Hepatocyte (in vitro differentiated cells): ENCODE results near the gene ART1. TPM values are rescaled to one million over a fixed set of nuclear protein-coding genes. Genes with fewer than 3 reads are reported as not detected.

Source experiments
- DNase-seq: peaks from one replicate; pipeline ENCODE4 v3.0.0-alpha.2; 2016; ENCODE audit warnings: low spot score
- H2AFZ ChIP-seq: fragments of 200-600 bp; sonication (generic); 2 replicates; pipeline ENCODE4 v1.6.0; 2016; ENCODE audit warnings: antibody characterized with exemption, mild to moderate bottlenecking
- H3K27ac ChIP-seq: fragments of 200-600 bp; sonication (generic); 2 replicates; pipeline ENCODE4 v1.5.1; 2016; ENCODE audit warnings: mild to moderate bottlenecking
- H3K27me3 ChIP-seq: fragments of 200-600 bp; sonication (generic); 2 replicates; pipeline ENCODE4 v1.6.1; 2016
- H3K36me3 ChIP-seq: fragments of 200-600 bp; sonication (generic); replicated peaks from 2 replicates; pipeline ENCODE4 v1.5.1; 2016; ENCODE audit warnings: low read depth; ENCODE audit not compliant: insufficient read depth
- H3K4me1 ChIP-seq: fragments of 200-600 bp; sonication (generic); 2 replicates; pipeline ENCODE4 v1.5.1; 2016; ENCODE audit warnings: mild to moderate bottlenecking, moderate library complexity; ENCODE audit not compliant: insufficient read depth
- H3K4me2 ChIP-seq: fragments of 200-600 bp; sonication (generic); 2 replicates; pipeline ENCODE4 v1.6.0; 2016
- H3K4me3 ChIP-seq: fragments of 200-600 bp; sonication (generic); 2 replicates; pipeline ENCODE4 v1.5.1; 2016; ENCODE audit warnings: mild to moderate bottlenecking
- H3K79me2 ChIP-seq: fragments of 200-600 bp; sonication (generic); 2 replicates; pipeline ENCODE4 v1.6.0; 2017; ENCODE audit warnings: mild to moderate bottlenecking
- H3K9me2 ChIP-seq: fragments of 200-600 bp; sonication (generic); replicated peaks from 2 replicates; pipeline ENCODE4 v1.6.0; 2017; ENCODE audit warnings: mild to moderate bottlenecking; ENCODE audit not compliant: insufficient read depth
- H3K9me3 ChIP-seq: fragments of 200-600 bp; sonication (generic); 2 replicates; pipeline ENCODE4 v1.5.1; 2016; ENCODE audit warnings: low read depth, mild to moderate bottlenecking
- H4K20me1 ChIP-seq: fragments of 200-600 bp; sonication (generic); 2 replicates; pipeline ENCODE4 v1.6.0; 2016; ENCODE audit warnings: mild to moderate bottlenecking; ENCODE audit not compliant: insufficient read depth, poor library complexity, severe bottlenecking
- CTCF ChIP-seq: fragments of 200-600 bp; sonication (generic); IDR thresholded peaks from 2 replicates; pipeline ENCODE4 v1.5.1; 2016; ENCODE audit warnings: antibody characterized with exemption, mild to moderate bottlenecking; ENCODE audit not compliant: poor library complexity
- EZH2 ChIP-seq: fragments of 200-600 bp; sonication (generic); IDR thresholded peaks from 2 replicates; pipeline ENCODE4 v1.6.1; 2016; ENCODE audit warnings: antibody characterized with exemption, mild to moderate bottlenecking, borderline replicate concordance
- EZH2phosphoT487 ChIP-seq: fragments of 200-600 bp; sonication (generic); IDR thresholded peaks from one replicate; pipeline ENCODE4 v1.6.1; 2018; ENCODE audit warnings: antibody characterized with exemption, mild to moderate bottlenecking, low read depth, moderate library complexity; ENCODE audit not compliant: unreplicated experiment, severe bottlenecking
- WGBS: methylation state at CpG from one replicate; pipeline ENCODE4 v1.1.6; 2016; ENCODE audit warnings: low lambda C conversion rate; ENCODE audit errors: missing lambda C conversion rate; 5-methylcytosine and 5-hydroxymethylcytosine counted together
- polyA plus RNA-seq: library from polyadenylated mRNA; unstranded; fragments of >200 nt; fragmentation: Nextera tagmentation; extraction: Ambion mirVana; gene quantifications from 2 replicates; pipeline ENCODE4 v1.2.1, GENCODE V29; 2016
- total RNA-seq: library from RNA; depleted of rRNA; stranded (reverse); fragments of >200 nt; gene quantifications from 2 replicates; pipeline ENCODE4 v1.2.3, GENCODE V29; 2014

ART1 gene
- total and polyA plus RNA-seq, 2 experiments from 2014 or later = not detected

- 86% methylated on average over 2 of the region's 2 CpGs for WGBS
- H3K27ac ChIP-seq = no peak overlapping the region
- TF ChIP-seq CTCF = no peak
- no peak for TF ChIP-seq EZH2phosphoT487
- TF ChIP-seq EZH2 = no peak
- H3K4me1 ChIP-seq = no peaks in the 10 kb centered on the region
- DNase-seq = no peak
- no peaks in the 10 kb centered on the region for H3K9me3 ChIP-seq
- no peaks in the 10 kb centered on the region for H3K9me2 ChIP-seq
- H3K4me3 ChIP-seq = no peak overlapping the region
- H3K27me3 ChIP-seq = no peaks in the 10 kb centered on the region
- H3K4me2 ChIP-seq = no peak overlapping the region
- H3K79me2 ChIP-seq = no peaks in the 10 kb centered on the region
- H4K20me1 ChIP-seq = no peaks in the 10 kb centered on the region
- no peak overlapping the region for H2AFZ ChIP-seq
- H3K36me3 ChIP-seq = no peaks in the 10 kb centered on the region
Measured at GRCh38 chr11:3660960-3661359, 16.0 kb downstream of the ART1 start.

DNA sequence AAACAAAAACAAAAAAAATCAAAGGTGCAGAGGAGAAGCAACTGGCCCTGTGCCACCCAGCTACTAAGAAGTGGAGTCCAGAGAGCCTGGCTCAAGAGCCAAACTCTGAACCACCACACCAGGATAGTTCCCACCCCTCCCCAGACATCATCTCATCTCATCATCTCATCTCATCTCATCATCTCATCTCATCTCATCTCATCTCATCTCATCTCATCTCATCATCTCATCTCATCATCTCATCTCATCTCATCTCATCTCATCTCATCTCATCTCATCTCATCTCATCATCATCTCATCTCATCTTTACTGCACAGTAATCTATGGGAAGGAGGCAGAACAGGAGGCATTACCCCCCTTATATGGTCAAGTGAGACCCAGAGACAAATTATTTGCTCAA lies 17.9 kb downstream of the ART1 start:
- H2AFZ ChIP-seq = no peak overlapping the region
- no peaks in the 10 kb centered on the region for H3K4me1 ChIP-seq
- no peaks in the 10 kb centered on the region for H3K27me3 ChIP-seq
- H3K9me3 ChIP-seq = no peaks in the 10 kb centered on the region
- H4K20me1 ChIP-seq = no peaks in the 10 kb centered on the region
- H3K9me2 ChIP-seq = no peaks in the 10 kb centered on the region
- no peak overlapping the region for H3K4me2 ChIP-seq
- no peak overlapping the region for H3K4me3 ChIP-seq
- TF ChIP-seq CTCF = no peak
- TF ChIP-seq EZH2phosphoT487 = no peak
- TF ChIP-seq EZH2 = no peak
- DNase-seq = no peak
- H3K27ac ChIP-seq = no peak overlapping the region
- no peaks in the 10 kb centered on the region for H3K79me2 ChIP-seq
- no peaks in the 10 kb centered on the region for H3K36me3 ChIP-seq

DNA sequence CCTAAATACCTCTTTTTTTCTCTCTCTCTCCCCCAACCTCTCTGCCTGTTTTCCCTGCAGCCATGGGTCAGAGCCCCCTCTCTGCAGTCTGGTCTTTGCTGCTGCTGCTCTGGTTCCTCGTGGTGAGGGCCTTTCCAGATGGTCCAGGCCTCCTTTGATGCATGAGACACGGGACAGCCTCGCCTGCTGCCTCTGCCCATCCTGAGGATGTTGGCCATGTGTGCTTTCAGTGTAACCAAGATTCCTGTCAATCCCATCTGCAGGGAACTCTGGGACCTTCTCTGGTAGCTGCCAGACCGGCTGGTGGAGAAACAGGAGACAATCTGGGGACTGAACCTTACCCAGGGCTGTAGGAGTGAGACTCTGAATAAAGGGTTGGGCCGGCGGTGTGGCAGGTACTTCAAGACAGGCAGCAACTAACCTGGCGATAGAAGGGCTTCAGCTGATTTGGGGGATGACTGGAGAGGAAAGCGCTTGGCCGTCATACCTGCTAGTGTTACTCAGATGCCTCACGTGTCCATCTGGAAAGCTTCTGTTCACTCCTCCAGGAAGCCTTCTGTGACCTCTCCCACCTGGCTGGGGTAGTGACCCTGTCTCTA lies 19.2 kb downstream of the ART1 start:
- H3K4me1 ChIP-seq = no peaks in the 10 kb centered on the region
- WGBS = 95% methylated on average over 10 of the region's 10 CpGs
- H4K20me1 ChIP-seq = no peaks in the 10 kb centered on the region
- H3K27me3 ChIP-seq = no peaks in the 10 kb centered on the region
- DNase-seq = no peak
- H3K9me2 ChIP-seq = no peaks in the 10 kb centered on the region
- no peaks in the 10 kb centered on the region for H3K79me2 ChIP-seq
- no peak overlapping the region for H2AFZ ChIP-seq
- H3K4me2 ChIP-seq = no peak overlapping the region
- H3K9me3 ChIP-seq = no peaks in the 10 kb centered on the region
- no peak for TF ChIP-seq CTCF
- TF ChIP-seq EZH2 = no peak
- no peak for TF ChIP-seq EZH2phosphoT487
- no peaks in the 10 kb centered on the region for H3K36me3 ChIP-seq
- H3K4me3 ChIP-seq = no peak overlapping the region
- H3K27ac ChIP-seq = no peak overlapping the region
